CD14-positive monocyte (primary cell): Measurements from ENCODE around the gene DEGS2. TPM values are rescaled to one million over a fixed set of nuclear protein-coding genes. Genes with fewer than 3 reads are reported as not detected.

ENCODE experiments used
- DNase-seq, 3 donors: peaks; one replicate each; pipeline ENCODE4 v3.0.0-alpha.2; 2011 to 2022
- H2AFZ ChIP-seq: 2 replicates; pipeline ENCODE4 v1.6.0; 2012; ENCODE audit warnings: mild to moderate bottlenecking, low read depth, low read length, inconsistent platforms; ENCODE audit not compliant: insufficient read depth, poor library complexity, severe bottlenecking
- H3K27ac ChIP-seq, 2 donors: 1 replicate in 1 of 2; 2 replicates in 1 of 2; pipeline ENCODE4 v1.5.1; 2012 to 2013; ENCODE audit warnings: low read length in 2 of 2, control low read depth in 1 of 2, inconsistent platforms in 1 of 2, low read depth in 1 of 2, mild to moderate bottlenecking in 1 of 2
- H3K27me3 ChIP-seq, 2 donors: one replicate each; pipeline versions ENCODE4 v1.6.0 to v1.6.1; 2011 to 2013; ENCODE audit warnings: low read length in 2 of 2; ENCODE audit not compliant: control insufficient read depth in 2 of 2, insufficient read depth in 2 of 2
- H3K36me3 ChIP-seq, 2 donors: replicated peaks in 1 of 2; 1 replicate in 1 of 2; 2 replicates in 1 of 2; pipeline versions ENCODE4 v1.5.1 to v1.6.1; 2012 to 2013; ENCODE audit warnings: low read length in 2 of 2, control low read depth in 1 of 2, inconsistent platforms in 1 of 2, mild to moderate bottlenecking in 1 of 2; ENCODE audit not compliant: insufficient read depth in 2 of 2, control insufficient read depth in 1 of 2
- H3K4me1 ChIP-seq, 2 donors: 1 replicate in 1 of 2; 2 replicates in 1 of 2; pipeline versions ENCODE4 v1.5.1 to v1.6.1; 2012 to 2013; ENCODE audit warnings: low read length in 2 of 2, control low read depth in 1 of 2, inconsistent platforms in 1 of 2, mild to moderate bottlenecking in 1 of 2, moderate library complexity in 1 of 2; ENCODE audit not compliant: insufficient read depth in 2 of 2, control insufficient read depth in 1 of 2
- H3K4me2 ChIP-seq: replicated peaks from 2 replicates; pipeline ENCODE3; 2012; ENCODE audit warnings: low read length, moderate library complexity, mild to moderate bottlenecking; ENCODE audit not compliant: poor library complexity, severe bottlenecking; ENCODE audit errors: extremely low read depth
- H3K4me3 ChIP-seq, 3 experiments: fragments of 200-600 bp in 1 of 3; sonication (generic) in 1 of 3; replicated peaks in 1 of 3; 1 replicate in 2 of 3; 2 replicates in 1 of 3; pipeline ENCODE4 v1.5.1; 2011 to 2013; ENCODE audit warnings: low read length in 3 of 3, mild to moderate bottlenecking in 3 of 3, control low read depth in 2 of 3, low read depth in 2 of 3, inconsistent platforms in 1 of 3, moderate library complexity in 1 of 3
- H3K79me2 ChIP-seq: 2 replicates; pipeline ENCODE4 v1.6.0; 2012; ENCODE audit warnings: mild to moderate bottlenecking, control low read depth, inconsistent platforms, low read length, moderate library complexity; ENCODE audit not compliant: insufficient read depth
- H3K9ac ChIP-seq: 2 replicates; pipeline ENCODE4 v1.6.0; 2017; ENCODE audit warnings: low read length, mild to moderate bottlenecking; ENCODE audit not compliant: insufficient read depth, poor library complexity, severe bottlenecking
- H3K9me3 ChIP-seq, 2 donors: replicated peaks in 1 of 2; 1 replicate in 1 of 2; 2 replicates in 1 of 2; pipeline versions ENCODE4 v1.5.1 to v1.6.1; 2012 to 2013; ENCODE audit warnings: low read length in 2 of 2, control low read depth in 1 of 2; ENCODE audit not compliant: control insufficient read depth in 1 of 2, insufficient read depth in 1 of 2
- H4K20me1 ChIP-seq: 2 replicates; pipeline ENCODE4 v1.6.0; 2012; ENCODE audit warnings: mild to moderate bottlenecking, low read length, control low read depth, moderate library complexity; ENCODE audit not compliant: insufficient read depth
- H3K27ac Mint-ChIP-seq, 7 donors: one replicate each; pipeline ENCODE4 v1.8.0; 2020; ENCODE audit warnings: mild to moderate bottlenecking in 7 of 7, mixed read lengths in 7 of 7, moderate library complexity in 6 of 7, inconsistent platforms in 2 of 7
- H3K27me3 Mint-ChIP-seq, 3 donors: one replicate each; pipeline ENCODE4 v1.8.0; 2021 to 2022; ENCODE audit warnings: low read depth in 3 of 3, mild to moderate bottlenecking in 3 of 3, mixed read lengths in 3 of 3, moderate library complexity in 3 of 3, inconsistent platforms in 1 of 3
- H3K36me3 Mint-ChIP-seq, 2 donors: one replicate each; pipeline ENCODE4 v1.8.0; 2020; ENCODE audit warnings: mixed read lengths in 2 of 2, inconsistent platforms in 1 of 2, mild to moderate bottlenecking in 1 of 2
- H3K4me1 Mint-ChIP-seq: one replicate; pipeline ENCODE4 v1.8.0; 2020; ENCODE audit warnings: mild to moderate bottlenecking, mixed read lengths
- H3K4me3 Mint-ChIP-seq, 2 donors: one replicate each; pipeline ENCODE4 v1.8.0; 2020; ENCODE audit warnings: mild to moderate bottlenecking in 2 of 2, mixed read lengths in 2 of 2, moderate library complexity in 1 of 2
- H3K9me3 Mint-ChIP-seq, 7 donors: one replicate each; pipeline ENCODE4 v1.8.0; 2020 to 2022; ENCODE audit warnings: mixed read lengths in 7 of 7, mild to moderate bottlenecking in 6 of 7, moderate library complexity in 6 of 7, inconsistent platforms in 2 of 7
- CTCF ChIP-seq: fragments of 200-600 bp; IDR thresholded peaks from one replicate; pipeline ENCODE4 v1.8.0; 2022; ENCODE audit warnings: antibody characterized with exemption, mild to moderate bottlenecking
- WGBS: methylation state at CpG from one replicate; pipeline ENCODE4 v1.1.5; 2013; ENCODE audit warnings: missing lambda C conversion rate; ENCODE audit not compliant: insufficient coverage; 5-methylcytosine and 5-hydroxymethylcytosine counted together
- intact Hi-C, 2 donors: fragments of 100-400 bp; cut with micrococcal nuclease; formaldehyde crosslinking; loops; one replicate each; pipeline versions ENCODE4 v1.15.0 to v1.15.1; 2023
- polyA plus RNA-seq, 3 donors: library from polyadenylated mRNA; depleted of rRNA in 1 of 3; unstranded in 2 of 3; stranded (reverse) in 1 of 3; fragments of 300-500 nt in 2 of 3; fragments of >200 nt in 1 of 3; fragmentation: Illumina TruSeq in 2 of 3; gene quantifications; 1 replicate in 2 of 3; 2 replicates in 1 of 3; pipeline ENCODE4 v1.2.3, GENCODE V29; 2012 to 2021

DEGS2 gene
- polyA plus RNA-seq, 3 donors = 0.07 to 0.36 TPM; not detected in 1

- Mint-ChIP-seq H3K27me3 (peaks cover 2 to 4% (median 4%) of the 10 kb centered on the region in 3 donors), H3K4me1 (peaks cover 19% of the 10 kb centered on the region), H3K36me3 (peaks cover 0 to 1% of the 10 kb centered on the region in 2 donors), H3K27ac (no peak overlapping the region), H3K4me3 (no peak overlapping the region), H3K9me3 (peaks cover 8 to 16% (median 14%) of the 10 kb centered on the region in 7 donors)
- H2AFZ ChIP-seq = no peak overlapping the region
- no peak for DNase-seq
- no peaks in the 10 kb centered on the region for H4K20me1 ChIP-seq
- H3K27ac ChIP-seq = no peak overlapping the region
- H3K9ac ChIP-seq = no peak overlapping the region
- peaks cover 12 to 14% of the 10 kb centered on the region in 2 donors for H3K4me1 ChIP-seq
- intact Hi-C loops = no loop called here
- no peaks in the 10 kb centered on the region for H3K27me3 ChIP-seq
- H3K4me3 ChIP-seq = no peak overlapping the region
- 94% methylated on average over 15 of the region's 21 CpGs for WGBS
- no peak for TF ChIP-seq CTCF
- no peak overlapping the region for H3K4me2 ChIP-seq
- peaks cover 0 to 4% of the 10 kb centered on the region in 2 donors for H3K36me3 ChIP-seq
- H3K79me2 ChIP-seq = no peaks in the 10 kb centered on the region
- peaks cover 8 to 14% of the 10 kb centered on the region in 2 donors for H3K9me3 ChIP-seq
These were observed 9.4 kb downstream of the DEGS2 start for GRCh38 chr14:100149851-100150611.

GRCh38 chr14:100148837-100149731 is 10.4 kb downstream of the DEGS2 start:
- Histone ChIP-seq H3K9me3 (peaks cover 0 to 4% of the 10 kb centered on the region in 2 donors), H3K4me3 (no peak overlapping the region), H3K36me3 (peaks cover 8% of the 10 kb centered on the region in 2 donors), H3K9ac (no peak overlapping the region), H3K79me2 (no peaks in the 10 kb centered on the region), H3K27ac (no peak overlapping the region), H3K4me1 (peaks cover 12 to 14% of the 10 kb centered on the region in 2 donors), H3K27me3 (no peaks in the 10 kb centered on the region), H3K4me2 (no peak overlapping the region), H4K20me1 (no peaks in the 10 kb centered on the region), H2AFZ (no peak overlapping the region)
- WGBS = 96% methylated on average over 54 of the region's 58 CpGs
- H3K9me3 Mint-ChIP-seq = peaks cover 3 to 6% (median 5%) of the 10 kb centered on the region in 7 donors
- peaks cover 19% of the 10 kb centered on the region for H3K4me1 Mint-ChIP-seq
- H3K4me3 Mint-ChIP-seq = no peak overlapping the region
- H3K27me3 Mint-ChIP-seq = peaks cover 2 to 4% (median 2%) of the 10 kb centered on the region in 3 donors
- TF ChIP-seq CTCF = no peak
- H3K36me3 Mint-ChIP-seq = peaks cover 3 to 4% of the 10 kb centered on the region in 2 donors
- intact Hi-C loops = no loop called here
- no peak overlapping the region for H3K27ac Mint-ChIP-seq
- no peak for DNase-seq
